ENCODE data around the gene ALG3.

DNA sequence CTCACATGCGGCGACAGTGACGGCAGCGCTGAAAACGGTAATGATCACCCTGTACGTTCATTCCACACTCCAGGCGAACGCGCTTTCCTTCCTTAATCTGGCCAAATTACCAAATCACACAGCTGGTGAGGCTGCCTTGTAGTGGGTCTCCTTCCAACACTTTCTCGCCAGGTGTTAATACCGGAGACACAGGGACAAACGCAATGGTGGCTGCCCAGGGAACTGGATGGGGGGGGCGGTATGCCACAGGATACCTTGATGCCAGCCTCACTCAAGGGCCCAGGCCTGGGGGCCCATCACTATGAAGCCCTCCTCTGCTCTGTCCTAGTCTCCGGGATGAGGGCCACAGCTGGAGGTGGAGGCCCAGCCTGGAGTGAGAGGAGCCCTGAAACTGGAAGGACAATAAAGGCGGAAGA lies 14.0 kb upstream of the ALG3 start:
- TF ChIP-seq, protein P1, sequence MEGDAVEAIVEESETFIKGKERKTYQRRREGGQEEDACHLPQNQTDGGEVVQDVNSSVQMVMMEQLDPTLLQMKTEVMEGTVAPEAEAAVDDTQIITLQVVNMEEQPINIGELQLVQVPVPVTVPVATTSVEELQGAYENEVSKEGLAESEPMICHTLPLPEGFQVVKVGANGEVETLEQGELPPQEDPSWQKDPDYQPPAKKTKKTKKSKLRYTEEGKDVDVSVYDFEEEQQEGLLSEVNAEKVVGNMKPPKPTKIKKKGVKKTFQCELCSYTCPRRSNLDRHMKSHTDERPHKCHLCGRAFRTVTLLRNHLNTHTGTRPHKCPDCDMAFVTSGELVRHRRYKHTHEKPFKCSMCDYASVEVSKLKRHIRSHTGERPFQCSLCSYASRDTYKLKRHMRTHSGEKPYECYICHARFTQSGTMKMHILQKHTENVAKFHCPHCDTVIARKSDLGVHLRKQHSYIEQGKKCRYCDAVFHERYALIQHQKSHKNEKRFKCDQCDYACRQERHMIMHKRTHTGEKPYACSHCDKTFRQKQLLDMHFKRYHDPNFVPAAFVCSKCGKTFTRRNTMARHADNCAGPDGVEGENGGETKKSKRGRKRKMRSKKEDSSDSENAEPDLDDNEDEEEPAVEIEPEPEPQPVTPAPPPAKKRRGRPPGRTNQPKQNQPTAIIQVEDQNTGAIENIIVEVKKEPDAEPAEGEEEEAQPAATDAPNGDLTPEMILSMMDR (conservative IDR thresholded peaks at IDR 0.05): no peak
- no peak for TF ChIP-seq ZFX (IDR thresholded peaks at IDR 0.05)

Data from C4-2B (cell line).